H1 (cell line): Measurements from ENCODE around the gene CCDC180. TPM values are rescaled to one million over a fixed set of nuclear protein-coding genes. Genes with fewer than 3 reads are reported as not detected.

Experiments used
- CTCF ChIA-PET: fragments of 300-600 bp; sonication (Branson Sonifier 250); formaldehyde crosslinking; loops from one replicate; lab custom pipeline; 2021; ENCODE audit not compliant: partially characterized antibody; lab: Charles Lee
- POLR2A ChIA-PET: fragments of 300-600 bp; sonication (Branson Sonifier 250); formaldehyde crosslinking; loops from one replicate; lab custom pipeline; 2021; ENCODE audit warnings: inconsistent platforms; ENCODE audit not compliant: partially characterized antibody; lab: Charles Lee
- DNase-seq, 2 experiments: peaks; one replicate each; pipeline versions ENCODE4 v3.0.0 to v3.0.0-alpha.2; 2010 to 2022; ENCODE audit warnings: low spot score in 2 of 2, low read depth in 1 of 2, mixed read lengths in 1 of 2
- FAIRE-seq: peaks from 2 replicates; lab custom pipeline; 2011; peaks lifted over from hg19 to GRCh38; lab: Jason Lieb, UNC
- H2AFZ ChIP-seq: 2 replicates; pipeline ENCODE4 v1.8.1; 2012; ENCODE audit warnings: low read length, inconsistent platforms
- H2AK5ac ChIP-seq: 2 replicates; pipeline ENCODE4 v1.6.1; 2013; ENCODE audit warnings: low read depth, low read length
- H2BK120ac ChIP-seq: replicated peaks from 2 replicates; pipeline ENCODE3; 2013; ENCODE audit warnings: low read depth, low read length, inconsistent platforms
- H2BK12ac ChIP-seq: 2 replicates; pipeline ENCODE4 v1.6.1; 2013; ENCODE audit warnings: low read depth, low read length
- H2BK15ac ChIP-seq: 2 replicates; pipeline ENCODE4 v1.6.1; 2013; ENCODE audit warnings: low read length
- H2BK20ac ChIP-seq: 2 replicates; pipeline ENCODE4 v1.6.1; 2013; ENCODE audit warnings: low read length
- H2BK5ac ChIP-seq: 2 replicates; pipeline ENCODE4 v1.6.1; 2013; ENCODE audit warnings: low read depth, low read length
- H3K14ac ChIP-seq: 2 replicates; pipeline ENCODE4 v1.6.1; 2013; ENCODE audit warnings: inconsistent platforms; ENCODE audit not compliant: insufficient read length
- H3K18ac ChIP-seq: 2 replicates; pipeline ENCODE4 v1.6.1; 2013; ENCODE audit warnings: low read length; ENCODE audit errors: extremely low read depth
- H3K23ac ChIP-seq: 2 replicates; pipeline ENCODE4 v1.6.1; 2013; ENCODE audit warnings: inconsistent platforms; ENCODE audit not compliant: insufficient read length
- H3K23me2 ChIP-seq: 2 replicates; pipeline ENCODE4 v1.6.1; 2013; ENCODE audit warnings: low read depth, low read length
- H3K27ac ChIP-seq: 2 replicates; pipeline ENCODE4 v1.6.1; 2011; ENCODE audit warnings: low read depth, low read length, inconsistent platforms
- H3K27me3 ChIP-seq, 4 experiments: replicated peaks in 1 of 4; 1 replicate in 1 of 4; 2 replicates in 3 of 4; pipeline versions ENCODE4 v1.6.1 to v1.8.1; 2011 to 2013; ENCODE audit warnings: low read length in 3 of 4, mild to moderate bottlenecking in 3 of 4, inconsistent platforms in 2 of 4, mixed read lengths in 2 of 4, moderate library complexity in 1 of 4; ENCODE audit not compliant: control insufficient read depth in 3 of 4, insufficient read depth in 3 of 4; ENCODE audit errors: extremely low read depth in 1 of 4
- H3K36me3 ChIP-seq, 4 experiments: 2 replicates each; pipeline versions ENCODE4 v1.6.1 to v1.8.1; 2011 to 2013; ENCODE audit warnings: mild to moderate bottlenecking in 4 of 4, low read length in 3 of 4, moderate library complexity in 2 of 4, control low read depth in 1 of 4, inconsistent platforms in 1 of 4; ENCODE audit not compliant: insufficient read depth in 4 of 4, control insufficient read depth in 2 of 4
- H3K4ac ChIP-seq: replicated peaks from 2 replicates; pipeline ENCODE3; 2013; ENCODE audit warnings: low read length, low read depth, mixed read lengths, inconsistent platforms; ENCODE audit not compliant: insufficient read length
- H3K4me1 ChIP-seq, 4 experiments: replicated peaks in 1 of 4; 1 replicate in 1 of 4; 2 replicates in 3 of 4; pipeline versions ENCODE4 v1.6.1 to v1.8.1; 2011 to 2013; ENCODE audit warnings: low read length in 3 of 4, inconsistent platforms in 2 of 4, mixed read lengths in 1 of 4; ENCODE audit not compliant: insufficient read depth in 4 of 4, control insufficient read depth in 3 of 4
- H3K4me2 ChIP-seq, 2 experiments: 2 replicates each; pipeline versions ENCODE4 v1.6.1 to v1.8.1; 2011 to 2013; ENCODE audit warnings: low read depth in 2 of 2, low read length in 2 of 2, control low read depth in 1 of 2, inconsistent platforms in 1 of 2, mild to moderate bottlenecking in 1 of 2; ENCODE audit not compliant: insufficient read depth in 1 of 2
- H3K4me3 ChIP-seq, 4 experiments: fragments of 200-600, 300-600 bp in 1 of 4; sonication (generic), shearing (Covaris generic), sonication (Bioruptor Twin) in 1 of 4; 2 replicates each; pipeline versions ENCODE4 v1.5.1 to v1.8.1; 2011 to 2016; ENCODE audit warnings: low read length in 4 of 4, low read depth in 3 of 4, control low read depth in 2 of 4, inconsistent platforms in 2 of 4, mild to moderate bottlenecking in 2 of 4, mixed read lengths in 1 of 4, moderate library complexity in 1 of 4; ENCODE audit not compliant: insufficient read depth in 2 of 4; ENCODE audit errors: extremely low read depth in 1 of 4
- H3K56ac ChIP-seq: replicated peaks from 2 replicates; pipeline ENCODE3; 2013; ENCODE audit warnings: low read depth, mild to moderate bottlenecking, mixed read lengths, low read length, inconsistent platforms; ENCODE audit not compliant: insufficient read length
- H3K79me1 ChIP-seq: 2 replicates; pipeline ENCODE4 v1.6.1; 2013; ENCODE audit warnings: low read depth, low read length, control low read depth
- H3K79me2 ChIP-seq, 2 experiments: 2 replicates each; pipeline versions ENCODE4 v1.6.1 to v1.8.1; 2012 to 2013; ENCODE audit warnings: low read length in 2 of 2, mild to moderate bottlenecking in 2 of 2, inconsistent platforms in 1 of 2; ENCODE audit not compliant: insufficient read depth in 2 of 2, control insufficient read depth in 1 of 2
- H3K9ac ChIP-seq, 4 experiments: replicated peaks in 1 of 4; 1 replicate in 1 of 4; 2 replicates in 3 of 4; pipeline versions ENCODE4 v1.6.1 to v1.8.1; 2011 to 2013; ENCODE audit warnings: low read depth in 3 of 4, low read length in 3 of 4, control low read depth in 2 of 4, mild to moderate bottlenecking in 2 of 4, moderate library complexity in 2 of 4, inconsistent platforms in 1 of 4; ENCODE audit errors: extremely low read depth in 1 of 4
- H3K9me3 ChIP-seq, 2 experiments: 2 replicates each; pipeline versions ENCODE4 v1.6.1 to v1.8.1; 2012 to 2013; ENCODE audit warnings: mild to moderate bottlenecking in 2 of 2, moderate library complexity in 2 of 2, control low read depth in 1 of 2, inconsistent platforms in 1 of 2, low read depth in 1 of 2, low read length in 1 of 2, mixed read lengths in 1 of 2; ENCODE audit not compliant: insufficient read depth in 2 of 2
- H4K20me1 ChIP-seq, 2 experiments: replicated peaks in 1 of 2; 2 replicates each; pipeline versions ENCODE3 to v1.8.1; 2011 to 2013; ENCODE audit warnings: inconsistent platforms in 2 of 2, low read length in 2 of 2, mild to moderate bottlenecking in 1 of 2; ENCODE audit not compliant: insufficient read depth in 2 of 2, control insufficient read depth in 1 of 2
- H4K5ac ChIP-seq: 2 replicates; pipeline ENCODE4 v1.6.1; 2013; ENCODE audit warnings: low read length, low read depth, mixed read lengths, inconsistent platforms; ENCODE audit not compliant: insufficient read length
- H4K8ac ChIP-seq: 2 replicates; pipeline ENCODE4 v1.8.0; 2013; ENCODE audit warnings: mild to moderate bottlenecking, moderate library complexity, low read length, inconsistent platforms; ENCODE audit not compliant: insufficient read depth; ENCODE audit errors: extremely low read depth
- H4K91ac ChIP-seq: replicated peaks from 2 replicates; pipeline ENCODE3; 2013; ENCODE audit warnings: low read length, mixed read lengths, inconsistent platforms; ENCODE audit not compliant: insufficient read length
- BCL11A ChIP-seq, 2 experiments: IDR thresholded peaks; one replicate each; pipeline ENCODE4 v1.6.1; 2011; ENCODE audit warnings: low read depth in 2 of 2, low read length in 2 of 2, mild to moderate bottlenecking in 2 of 2
- CBX5 ChIP-seq: fragments of 300-800, 300-1000 bp; sonication (generic); IDR thresholded peaks from 2 replicates; pipeline ENCODE4 v1.7.1; 2016; ENCODE audit warnings: antibody characterized with exemption, low read length, low read depth
- CHD1 ChIP-seq: IDR thresholded peaks from 2 replicates; pipeline ENCODE4 v1.6.1; 2012; ENCODE audit warnings: low read depth, low read length, improper control_type of control experiment
- GTF2F1 ChIP-seq: IDR thresholded peaks from 2 replicates; pipeline ENCODE4 v1.6.1; 2012; ENCODE audit warnings: low read depth, low read length, improper control_type of control experiment, borderline replicate concordance
- MAX ChIP-seq: IDR thresholded peaks from 2 replicates; pipeline ENCODE4 v1.6.1; 2012; ENCODE audit warnings: inconsistent platforms
- NANOG ChIP-seq: IDR thresholded peaks from 2 replicates; pipeline ENCODE4 v1.6.1; 2011; ENCODE audit warnings: low read length, low read depth, mild to moderate bottlenecking, inconsistent platforms; ENCODE audit not compliant: insufficient read depth, poor library complexity, severe bottlenecking
- POLR2AphosphoS5 ChIP-seq: IDR thresholded peaks from 2 replicates; pipeline ENCODE4 v1.6.1; 2011; ENCODE audit warnings: low read depth, low read length
- RFX5 ChIP-seq: IDR thresholded peaks from 2 replicates; pipeline ENCODE4 v1.6.1; 2011; ENCODE audit warnings: low read depth, low read length, improper control_type of control experiment, borderline replicate concordance
- RXRA ChIP-seq: IDR thresholded peaks from 2 replicates; pipeline ENCODE4 v1.6.1; 2011; ENCODE audit warnings: low read depth, mild to moderate bottlenecking, low read length, moderate library complexity; ENCODE audit not compliant: insufficient read depth
- SIN3A ChIP-seq, 2 experiments: IDR thresholded peaks in 1 of 2; conservative IDR thresholded peaks in 1 of 2; 2 replicates each; pipeline ENCODE4 v1.6.1; 2011 to 2012; ENCODE audit warnings: low read length in 2 of 2, improper control_type of control experiment in 1 of 2, low read depth in 1 of 2, mild to moderate bottlenecking in 1 of 2
- SP1 ChIP-seq: IDR thresholded peaks from 2 replicates; pipeline ENCODE4 v1.6.1; 2011; ENCODE audit warnings: low read depth, low read length
- TAF7 ChIP-seq: optimal IDR thresholded peaks from 2 replicates; pipeline ENCODE3; 2011; ENCODE audit warnings: low read depth, mild to moderate bottlenecking, inconsistent platforms, low read length, moderate library complexity, borderline replicate concordance
- TBP ChIP-seq: IDR thresholded peaks from 2 replicates; pipeline ENCODE4 v1.6.1; 2011; ENCODE audit warnings: low read depth, low read length, improper control_type of control experiment
- TCF12 ChIP-seq: IDR thresholded peaks from 2 replicates; pipeline ENCODE4 v1.6.1; 2011; ENCODE audit warnings: low read depth, mild to moderate bottlenecking, low read length
- TEAD4 ChIP-seq: IDR thresholded peaks from 2 replicates; pipeline ENCODE4 v1.6.1; 2012; ENCODE audit warnings: low read depth, low read length, inconsistent platforms, mixed read lengths
- WGBS, 2 experiments: shearing (Covaris generic) in 1 of 2; methylation state at CpG; one replicate each; pipeline versions ENCODE4 v1.1.6 to v1.1.7; 2013 to 2015; ENCODE audit warnings: low lambda C conversion rate in 2 of 2, mixed read lengths in 2 of 2, inconsistent platforms in 1 of 2, low coverage in 1 of 2, missing lambda C conversion rate in 1 of 2; ENCODE audit not compliant: insufficient replicate concordance in 2 of 2, insufficient coverage in 1 of 2, insufficient read length in 1 of 2; ENCODE audit errors: extremely low coverage in 1 of 2, missing lambda C conversion rate in 1 of 2; 5-methylcytosine and 5-hydroxymethylcytosine counted together
- polyA plus RNA-seq, 7 experiments: library from polyadenylated mRNA; depleted of rRNA in 3 of 7; stranded (reverse) in 5 of 7; unstranded in 2 of 7; fragments of >200 nt in 5 of 7; fragments of 200-250 nt in 2 of 7; gene quantifications; 1 replicate in 5 of 7; 2 replicates in 1 of 7; 4 replicates in 1 of 7; pipeline versions ENCODE4 v1.2.1 to v1.2.3, GENCODE V29; 2011 to 2013; ENCODE audit warnings: missing spikeins in 2 of 7, mixed read lengths in 2 of 7
- total RNA-seq: library from RNA; stranded (reverse); fragmentation: NEBNext Ultra II Directional; extraction: Animal tissue kit (Norgen Biotek cat#: 25700); gene quantifications from 2 replicates; pipeline ENCODE4 v1.2.1, GENCODE V29; 2021

The CCDC180 gene
- total and polyA plus RNA-seq, 2 of the 8 experiments (the other 6 are each of a cell fraction or from before 2014, with no cell fraction given), result 2.6 to 8.2 TPM

- H3K4ac ChIP-seq, result no peak overlapping the region
- H3K9me3 ChIP-seq, result no peaks in the 10 kb centered on the region
- no peak overlapping the region for H2BK15ac ChIP-seq
- no peak overlapping the region for H2BK12ac ChIP-seq
- FAIRE-seq (no peak), DNase-seq (no peak)
- H3K14ac ChIP-seq, result no peak overlapping the region
- 96% methylated on average over 5 of the region's 5 CpGs; no CpG with 5 or more reads in 1 of the 2 experiments for WGBS, 2 experiments
- H2BK120ac ChIP-seq, result no peak overlapping the region
- no peak overlapping the region for H3K23ac ChIP-seq
- POLR2A ChIA-PET, result no interaction called here
- H3K79me2 ChIP-seq, result no peaks in the 10 kb centered on the region
- no peak overlapping the region for H3K27ac ChIP-seq
- H3K9ac ChIP-seq, result no peak overlapping the region
- no peak overlapping the region for H2BK5ac ChIP-seq
- no peak overlapping the region for H3K18ac ChIP-seq
- H3K36me3 ChIP-seq, result peaks cover 0 to 3% (median 0%) of the 10 kb centered on the region in 4 experiments; a peak in 3 of 8 replicates
- no peaks in the 10 kb centered on the region; the same call in 1 of the 2 replicates for H3K23me2 ChIP-seq
- CTCF ChIA-PET, result interaction anchor here (0.8 to 1.8 kb wide), 4 partner anchors 8 to 73 kb away, joined by 3 to 5 read pairs (median 4); no protein-coding TSS in a partner anchor
- H2BK20ac ChIP-seq, result no peak overlapping the region
- H3K4me2 ChIP-seq, result no peak overlapping the region
- no peak overlapping the region for H3K56ac ChIP-seq
- H4K5ac ChIP-seq, result no peak overlapping the region
- H3K27me3 ChIP-seq, result no peaks in the 10 kb centered on the region
- H4K8ac ChIP-seq, result no peak overlapping the region
- no peak overlapping the region for H2AK5ac ChIP-seq
- no peaks in the 10 kb centered on the region; the same call in 1 of the 2 replicates for H3K79me1 ChIP-seq
- no peak overlapping the region for H2AFZ ChIP-seq
- H3K4me3 ChIP-seq, result no peak overlapping the region
- H3K4me1 ChIP-seq, result no peaks in the 10 kb centered on the region
- no peaks in the 10 kb centered on the region for H4K20me1 ChIP-seq
- no peak overlapping the region for H4K91ac ChIP-seq
- TF ChIP-seq SP1 (no peak), RFX5 (no peak), RXRA (no peak), CBX5 (no peak), MAX (no peak), TEAD4 (no peak), POLR2AphosphoS5 (no peak), TBP (no peak), SIN3A (conservative IDR thresholded peaks at IDR 0.05 in 1 of 2, IDR thresholded peaks at IDR 0.05 in 1 of 2; ENCODE audit: low read depth in 1 of 2, low read length in 2 of 2) (no peak), TCF12 (no peak), NANOG (no peak), TAF7 (no peak), BCL11A (IDR thresholded peaks at IDR 0.05; ENCODE audit: low read depth in 2 of 2, low read length in 2 of 2) (no peak), GTF2F1 (no peak), CHD1 (no peak)
Measured at GRCh38 chr9:97324954-97325353, 17.5 kb downstream of the CCDC180 start.
